ENCODE measurements around the gene TOM1.

Gene TOM1

DNA sequence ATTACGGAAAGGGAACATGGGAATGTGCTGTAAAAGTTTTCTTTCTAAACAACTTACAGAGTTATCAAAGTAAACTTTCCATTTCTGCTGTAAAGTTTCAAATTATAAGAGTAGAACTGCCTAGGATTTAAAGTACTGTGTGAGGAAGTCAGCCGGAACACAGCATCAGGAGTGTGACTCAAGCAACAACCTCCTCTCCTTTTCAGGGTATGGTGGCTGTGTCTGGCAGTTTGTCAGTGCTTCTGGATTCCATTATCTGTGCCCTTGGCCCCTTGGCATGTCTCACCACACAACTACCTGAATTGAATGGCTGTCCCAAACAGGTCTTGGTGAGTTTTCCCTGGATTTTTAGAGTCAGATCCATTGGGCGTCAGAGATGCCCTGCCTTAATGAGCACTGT, 6.9 kb upstream of the TOM1 start:
- Mint-ChIP-seq H3K27me3 (no peaks in the 10 kb centered on the region), H3K36me3 (peaks cover 26 to 45% of the 10 kb centered on the region in 2 donors), H3K9me3 (no peaks in the 10 kb centered on the region), H3K4me1 (peaks cover 0 to under 1% of the 10 kb centered on the region in 2 donors), H3K27ac (peak overlapping the region; percentile 31), H3K4me3 (no peak overlapping the region)
- ATAC-seq (replicated peaks) (no peak), DNase-seq (no peak)

DNA sequence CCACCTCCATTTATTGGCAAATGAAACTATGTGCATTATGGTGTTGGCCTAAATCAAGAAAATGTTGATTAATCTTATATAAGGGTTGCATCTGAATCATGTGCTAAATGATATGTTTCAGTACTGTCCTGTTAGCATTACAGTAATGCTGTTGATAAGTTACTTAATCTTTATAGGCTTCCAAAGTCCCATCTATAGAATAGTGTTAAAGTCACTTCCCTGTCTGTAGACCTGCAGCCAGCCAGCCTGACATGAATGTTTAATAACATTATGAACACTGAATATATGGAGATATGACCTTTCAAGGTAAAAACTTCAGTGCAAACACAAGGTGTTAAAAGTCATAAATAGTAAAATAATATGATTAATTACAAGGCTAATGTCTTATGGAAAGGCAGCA, 3.6 kb upstream of the TOM1 start:
- H3K27me3 Mint-ChIP-seq: no peaks in the 10 kb centered on the region
- H3K27ac Mint-ChIP-seq: no peak overlapping the region
- H3K4me3 Mint-ChIP-seq: no peak overlapping the region
- H3K4me1 Mint-ChIP-seq: peaks cover 4 to 23% of the 10 kb centered on the region in 2 donors
- DNase-seq (no peak), ATAC-seq (replicated peaks) (no peak)
- no peaks in the 10 kb centered on the region for H3K9me3 Mint-ChIP-seq
- H3K36me3 Mint-ChIP-seq: peaks cover 21 to 31% of the 10 kb centered on the region in 2 donors

DNA sequence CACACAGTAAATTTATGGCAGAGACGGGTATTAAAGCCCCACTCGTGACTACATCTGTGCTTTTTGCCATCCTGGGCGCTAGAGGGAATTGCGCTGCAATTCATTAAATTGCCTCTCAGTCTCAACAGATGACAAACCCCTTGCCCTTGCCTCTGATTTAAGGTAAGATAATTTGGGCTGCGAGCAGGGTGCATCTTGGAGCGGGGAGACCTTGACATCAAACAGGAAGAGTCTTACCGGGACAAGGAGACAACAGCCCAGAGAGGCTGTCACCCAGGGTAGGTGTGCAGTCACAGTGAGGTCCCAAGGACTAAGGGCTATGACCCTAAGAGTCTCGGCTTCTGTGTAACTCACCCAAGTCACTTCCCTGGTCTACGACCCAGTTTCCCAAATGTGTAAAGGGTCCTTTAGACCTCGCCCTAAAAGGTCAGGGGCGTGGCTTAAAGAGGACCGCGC, 449 bp upstream of the TOM1 start:
- Mint-ChIP-seq H3K36me3 (peaks cover 23 to 26% of the 10 kb centered on the region in 2 donors), H3K27ac (peak overlapping the region; percentile 99), H3K4me1 (peaks cover 15 to 37% of the 10 kb centered on the region in 2 donors), H3K27me3 (no peaks in the 10 kb centered on the region), H3K4me3 (peak overlapping the region; percentile 97 to 99), H3K9me3 (no peaks in the 10 kb centered on the region)
- ATAC-seq (replicated peaks) (peak; percentile 26 to 28), DNase-seq (no peak)

DNA sequence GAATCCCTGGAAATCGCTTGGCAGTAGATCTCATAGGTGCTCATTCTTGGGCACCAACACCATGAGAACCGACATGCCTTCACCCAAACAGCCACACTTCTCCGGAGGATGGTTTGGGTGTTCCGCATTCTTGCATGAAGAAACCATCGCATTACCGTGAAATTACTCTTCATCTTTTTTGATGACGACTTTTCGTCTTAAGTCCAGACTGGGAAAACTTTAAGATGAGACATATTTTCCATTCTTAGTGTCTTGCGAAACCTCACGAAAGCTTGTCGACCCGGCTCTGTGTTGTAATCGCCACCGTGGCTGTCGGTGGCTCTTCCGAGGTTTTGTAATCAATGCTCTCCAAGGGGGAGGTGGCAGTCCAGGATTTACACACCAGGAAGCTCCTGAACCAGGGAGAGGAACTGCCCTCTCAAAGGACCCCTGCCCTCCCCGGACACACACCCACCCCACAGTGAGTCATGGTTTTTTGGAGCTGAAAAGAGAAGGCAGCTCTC, 1.7 kb downstream of the TOM1 start:
- peak overlapping the region; percentile 99 for H3K27ac Mint-ChIP-seq
- H3K36me3 Mint-ChIP-seq: peaks cover 35 to 36% of the 10 kb centered on the region in 2 donors
- H3K4me3 Mint-ChIP-seq: peak overlapping the region; percentile 97 to 99
- ATAC-seq (replicated peaks): no peak
- peaks cover 27 to 57% of the 10 kb centered on the region in 2 donors for H3K4me1 Mint-ChIP-seq
- H3K9me3 Mint-ChIP-seq: no peaks in the 10 kb centered on the region
- DNase-seq: no peak
- H3K27me3 Mint-ChIP-seq: no peaks in the 10 kb centered on the region

DNA sequence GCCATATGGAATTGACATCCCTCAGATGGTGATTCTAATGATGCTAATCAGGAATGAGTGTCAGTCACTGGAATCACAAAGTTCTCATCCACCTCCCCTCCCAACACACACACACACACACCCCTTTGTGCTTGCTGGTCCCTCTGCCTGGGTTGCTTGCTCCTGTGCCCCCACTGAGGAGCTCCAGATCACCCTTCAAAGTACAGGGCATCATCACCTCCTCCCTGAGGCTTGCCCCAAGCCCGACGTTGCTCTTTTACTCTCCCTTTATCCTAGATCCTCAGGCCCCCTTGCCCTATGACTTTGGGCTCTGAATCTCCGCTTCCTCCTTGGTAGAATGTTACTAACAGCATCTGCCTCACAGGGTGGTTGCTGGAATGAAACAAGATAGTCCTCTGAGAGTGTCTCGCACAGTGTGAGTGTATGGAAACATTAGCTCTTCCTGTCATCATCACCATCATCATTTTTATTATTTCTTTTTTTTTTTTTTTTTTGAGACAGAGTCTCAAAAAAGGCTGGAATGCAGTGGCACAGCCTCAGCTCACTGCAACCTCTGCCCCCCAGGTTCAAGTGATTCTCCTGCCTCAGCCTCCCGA, 3.4 kb downstream of the TOM1 start:
- peak overlapping the region in 1 of 2 donors; percentile 29 for H3K4me3 Mint-ChIP-seq
- H3K36me3 Mint-ChIP-seq: peaks cover 40 to 46% of the 10 kb centered on the region in 2 donors
- H3K9me3 Mint-ChIP-seq: no peaks in the 10 kb centered on the region
- DNase-seq: no peak
- ATAC-seq (replicated peaks): no peak
- peak overlapping the region; percentile 51 for H3K27ac Mint-ChIP-seq
- H3K4me1 Mint-ChIP-seq: peaks cover 38 to 70% of the 10 kb centered on the region in 2 donors
- H3K27me3 Mint-ChIP-seq: no peaks in the 10 kb centered on the region

DNA sequence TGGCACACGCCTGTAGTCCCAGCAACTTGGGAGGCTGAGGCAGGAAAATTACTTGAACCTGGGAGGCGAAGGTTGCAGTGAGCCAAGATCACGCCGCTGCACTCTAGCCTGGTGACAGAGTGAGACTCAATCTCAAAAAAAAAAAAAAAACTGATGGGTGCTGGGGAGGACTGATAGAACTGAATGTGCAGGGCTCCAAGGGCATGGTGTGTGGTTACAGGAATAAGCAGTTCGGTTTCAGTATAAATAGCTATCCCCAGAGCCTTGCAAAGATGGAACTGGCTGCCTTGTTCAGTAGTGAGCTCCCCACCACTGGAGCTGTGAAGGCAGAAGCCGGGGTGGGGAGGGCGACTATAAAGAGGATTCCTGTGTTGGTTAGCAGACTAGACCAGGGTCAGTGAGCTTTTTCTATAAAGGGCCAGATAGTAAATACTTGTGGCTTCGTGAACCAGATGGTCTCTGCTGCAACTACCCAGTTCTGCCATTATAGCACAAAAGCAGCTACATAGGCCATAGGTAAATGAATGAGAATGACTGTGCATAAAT, 5.9 kb downstream of the TOM1 start:
- peaks cover 58 to 81% of the 10 kb centered on the region in 2 donors for H3K4me1 Mint-ChIP-seq
- no peak overlapping the region for H3K4me3 Mint-ChIP-seq
- peak overlapping the region; percentile 14 for H3K27ac Mint-ChIP-seq
- DNase-seq (no peak), ATAC-seq (replicated peaks) (no peak)
- no peaks in the 10 kb centered on the region for H3K27me3 Mint-ChIP-seq
- H3K36me3 Mint-ChIP-seq: peaks cover 43 to 62% of the 10 kb centered on the region in 2 donors
- H3K9me3 Mint-ChIP-seq: no peaks in the 10 kb centered on the region

DNA sequence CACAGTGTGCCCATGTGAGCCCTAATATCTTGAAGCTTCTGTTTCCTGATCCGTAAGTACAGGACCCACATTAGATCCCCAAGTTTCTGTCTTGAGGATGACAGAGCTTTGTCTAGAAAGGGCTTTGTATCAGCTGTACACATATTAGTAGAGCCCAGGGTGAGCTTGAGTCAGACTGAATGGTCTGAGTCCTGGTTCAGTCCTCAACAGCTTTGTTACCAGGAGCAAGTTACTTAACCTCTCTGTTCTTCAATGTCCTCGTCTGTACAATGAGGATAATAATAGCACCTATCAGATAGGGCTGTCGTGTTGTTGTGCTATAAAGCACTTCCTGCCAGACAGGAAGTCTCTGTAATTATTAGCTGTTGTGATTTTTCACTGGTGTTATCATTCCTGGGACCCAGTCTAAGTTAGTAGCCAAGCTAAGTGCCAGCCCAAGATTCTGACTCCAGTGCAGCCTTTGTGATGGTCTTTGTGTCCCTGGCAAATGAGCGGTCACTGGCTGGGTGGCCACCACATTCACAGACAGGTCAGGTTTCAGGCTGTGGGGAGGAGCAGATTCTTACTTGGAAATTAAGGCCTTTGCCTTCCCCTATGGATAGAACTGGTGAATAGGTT, 6.8 kb downstream of the TOM1 start:
- ATAC-seq (replicated peaks): no peak
- no peaks in the 10 kb centered on the region for H3K9me3 Mint-ChIP-seq
- H3K4me1 Mint-ChIP-seq: peaks cover 63 to 81% of the 10 kb centered on the region in 2 donors
- no peak overlapping the region for H3K4me3 Mint-ChIP-seq
- H3K27ac Mint-ChIP-seq: peak overlapping the region; percentile 44
- peaks cover 50 to 66% of the 10 kb centered on the region in 2 donors for H3K36me3 Mint-ChIP-seq
- no peaks in the 10 kb centered on the region for H3K27me3 Mint-ChIP-seq
- DNase-seq: no peak

DNA sequence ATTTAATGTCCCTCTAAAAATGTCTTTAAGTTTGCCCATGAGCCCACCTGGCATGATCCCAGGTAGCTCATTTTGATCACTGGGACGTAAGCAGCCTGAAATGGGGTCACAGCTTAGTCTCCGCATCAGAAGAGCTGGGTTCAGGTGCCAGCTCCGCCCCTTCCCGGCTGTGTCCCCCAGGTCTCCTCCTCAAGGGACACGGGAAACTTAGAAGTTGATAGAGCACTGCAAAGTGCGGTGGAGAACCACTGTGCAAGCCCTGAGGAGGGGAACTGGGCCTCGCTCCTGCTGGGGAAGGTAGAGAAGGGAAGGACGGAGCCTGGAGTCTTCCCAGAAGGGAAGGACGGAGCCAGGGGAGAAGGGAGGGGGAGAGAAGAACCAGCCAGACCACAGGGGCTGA, 7.7 kb downstream of the TOM1 start:
- ATAC-seq (replicated peaks) (no peak), DNase-seq (no peak)
- Mint-ChIP-seq H3K27me3 (no peaks in the 10 kb centered on the region), H3K9me3 (no peaks in the 10 kb centered on the region), H3K4me3 (peak overlapping the region; percentile 2 to 60), H3K27ac (peak overlapping the region; percentile 90), H3K36me3 (peaks cover 55 to 68% of the 10 kb centered on the region in 2 donors), H3K4me1 (peaks cover 68 to 86% of the 10 kb centered on the region in 2 donors)

DNA sequence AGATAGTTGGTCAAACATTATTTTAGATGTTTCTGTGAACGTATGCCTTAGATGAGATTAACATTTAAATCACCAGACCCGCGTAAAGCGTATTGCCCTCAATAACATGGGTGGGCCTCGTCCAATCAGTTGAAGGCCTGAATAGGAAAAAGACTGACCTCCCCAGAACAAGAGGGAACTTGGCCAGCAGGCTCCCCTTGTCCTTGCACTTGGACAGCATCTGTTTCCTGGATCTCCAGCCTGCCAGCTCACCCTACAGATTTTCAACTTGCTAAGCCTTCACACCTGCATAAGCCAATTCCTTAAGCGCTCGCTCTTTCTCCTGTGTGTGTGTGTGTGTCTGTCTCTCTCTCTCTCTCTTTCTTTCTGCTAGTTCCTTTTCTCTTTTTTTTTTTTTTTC, 8.2 kb downstream of the TOM1 start:
- peak overlapping the region; percentile 37 to 53 for H3K4me3 Mint-ChIP-seq
- peak overlapping the region; percentile 96 for H3K27ac Mint-ChIP-seq
- peaks cover 0 to 2% of the 10 kb centered on the region in 2 donors for H3K9me3 Mint-ChIP-seq
- H3K27me3 Mint-ChIP-seq: no peaks in the 10 kb centered on the region
- DNase-seq (no peak), ATAC-seq (replicated peaks) (no peak)
- peaks cover 58 to 71% of the 10 kb centered on the region in 2 donors for H3K36me3 Mint-ChIP-seq
- peaks cover 72 to 89% of the 10 kb centered on the region in 2 donors for H3K4me1 Mint-ChIP-seq

DNA sequence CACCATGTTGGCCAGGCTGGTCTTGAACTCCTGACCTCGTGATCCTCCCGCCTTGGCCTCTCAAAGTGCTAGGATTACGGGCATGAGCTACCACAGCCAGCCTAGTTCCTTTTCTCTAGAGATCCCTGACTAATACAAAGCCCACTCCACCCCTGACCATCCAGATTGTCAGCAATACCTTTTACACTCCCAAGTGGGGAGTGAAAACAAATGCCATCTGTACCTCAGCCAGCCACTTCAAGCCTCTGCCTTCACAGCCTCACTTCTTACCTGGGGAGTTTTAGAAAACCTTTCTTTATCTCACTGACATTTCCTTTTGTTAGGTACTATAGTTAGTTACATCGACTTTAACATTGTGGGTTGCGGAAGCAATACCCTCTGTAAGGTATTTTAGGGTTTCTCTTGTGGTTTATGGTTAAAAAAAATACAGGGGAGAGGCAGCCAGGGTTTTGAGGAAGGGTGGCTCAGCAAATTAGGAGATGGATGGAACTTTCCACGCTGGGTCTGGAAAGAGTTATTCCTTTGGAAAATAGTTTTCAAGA, 8.9 kb downstream of the TOM1 start:
- Mint-ChIP-seq H3K27me3 (no peaks in the 10 kb centered on the region), H3K4me3 (peak overlapping the region; percentile 37 to 71), H3K36me3 (peaks cover 54 to 67% of the 10 kb centered on the region in 2 donors), H3K4me1 (peaks cover 72 to 91% of the 10 kb centered on the region in 2 donors), H3K9me3 (peaks cover 0 to 2% of the 10 kb centered on the region in 2 donors), H3K27ac (peak overlapping the region; percentile 96)
- DNase-seq (peak; percentile 69), ATAC-seq (replicated peaks) (peak; percentile 59 to 61)

DNA sequence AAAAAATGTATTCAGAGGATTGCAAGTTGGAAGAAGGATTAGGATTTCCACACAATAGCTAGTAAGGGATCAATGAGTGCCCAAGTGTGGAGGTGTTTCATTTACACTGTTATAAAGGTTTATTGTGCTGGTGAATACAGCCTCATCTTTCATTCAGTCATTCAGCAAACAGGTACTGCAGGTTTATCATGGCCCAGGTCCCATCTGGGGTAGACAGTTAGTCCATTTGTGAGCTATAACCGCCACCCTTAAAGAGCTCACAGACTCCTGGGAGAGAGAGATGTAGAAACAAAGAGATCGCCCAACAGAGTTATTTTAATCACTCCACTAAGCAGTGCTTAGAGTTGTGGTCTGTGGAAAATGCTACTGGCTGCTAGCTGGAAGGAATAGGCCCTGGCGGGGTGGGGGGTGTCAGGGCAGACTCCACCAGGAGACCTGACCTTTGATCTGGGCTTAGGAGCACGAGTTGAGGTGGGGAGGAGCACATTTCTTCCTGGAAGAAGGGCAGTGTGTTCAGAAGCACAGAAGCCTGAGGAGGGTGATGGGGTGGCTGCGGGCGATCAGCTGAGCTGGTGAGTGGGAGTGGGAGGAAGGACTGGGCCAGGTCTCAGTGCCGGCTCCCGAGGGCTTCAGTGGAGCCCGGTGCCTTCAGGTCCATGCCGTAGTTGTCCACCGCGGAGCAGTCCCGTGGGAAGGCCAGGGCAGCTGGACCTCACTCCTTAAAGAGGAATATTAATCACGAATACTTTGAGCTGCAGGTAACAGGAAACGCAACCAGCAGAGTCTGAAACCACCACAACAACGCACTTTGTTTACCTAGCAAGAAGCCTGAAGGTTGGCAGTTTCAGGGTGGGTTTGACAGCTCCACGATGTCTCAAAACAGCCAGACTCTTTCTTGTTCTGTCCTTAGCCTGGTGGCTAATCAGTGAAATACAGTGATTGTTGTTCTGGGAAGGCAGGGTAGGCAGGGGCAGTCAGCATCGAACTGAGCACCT, 11.2 kb downstream of the TOM1 start:
- Mint-ChIP-seq H3K27me3 (no peaks in the 10 kb centered on the region), H3K4me1 (peaks cover 74 to 100% of the 10 kb centered on the region in 2 donors), H3K9me3 (peaks cover 0 to 2% of the 10 kb centered on the region in 2 donors), H3K27ac (peak overlapping the region; percentile 96), H3K4me3 (peak overlapping the region; percentile 55 to 68), H3K36me3 (peaks cover 50 to 64% of the 10 kb centered on the region in 2 donors)
- DNase-seq: no peak
- ATAC-seq (replicated peaks): no peak

DNA sequence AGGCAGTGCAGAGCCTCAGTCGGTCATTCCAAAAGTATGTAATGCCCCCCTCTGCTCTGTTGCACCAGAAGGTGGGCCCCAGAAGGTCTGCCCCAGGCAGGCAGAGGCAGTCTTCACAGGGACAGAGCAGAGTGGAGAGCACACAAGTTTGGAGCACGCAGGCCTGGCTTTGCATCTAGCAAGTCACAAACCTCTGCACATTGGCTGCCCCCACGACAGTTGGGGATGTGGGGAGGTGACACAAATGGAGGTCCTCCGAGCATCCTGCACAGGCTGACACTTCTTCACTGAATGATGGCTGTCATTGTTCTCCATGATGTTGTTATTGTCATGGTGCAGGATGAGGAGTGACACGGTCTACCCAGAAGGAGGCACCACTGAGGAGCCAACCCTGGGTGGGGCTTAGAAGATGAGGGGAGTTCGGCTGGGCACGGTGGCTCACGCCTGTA, 11.9 kb downstream of the TOM1 start:
- peak overlapping the region; percentile 96 for H3K27ac Mint-ChIP-seq
- peak overlapping the region in 1 of 2 donors; percentile 42 for H3K4me3 Mint-ChIP-seq
- ATAC-seq (replicated peaks) (no peak), DNase-seq (no peak)
- no peaks in the 10 kb centered on the region for H3K27me3 Mint-ChIP-seq
- H3K9me3 Mint-ChIP-seq: peaks cover 0 to 2% of the 10 kb centered on the region in 2 donors
- peaks cover 47 to 58% of the 10 kb centered on the region in 2 donors for H3K36me3 Mint-ChIP-seq
- peaks cover 71 to 96% of the 10 kb centered on the region in 2 donors for H3K4me1 Mint-ChIP-seq

DNA sequence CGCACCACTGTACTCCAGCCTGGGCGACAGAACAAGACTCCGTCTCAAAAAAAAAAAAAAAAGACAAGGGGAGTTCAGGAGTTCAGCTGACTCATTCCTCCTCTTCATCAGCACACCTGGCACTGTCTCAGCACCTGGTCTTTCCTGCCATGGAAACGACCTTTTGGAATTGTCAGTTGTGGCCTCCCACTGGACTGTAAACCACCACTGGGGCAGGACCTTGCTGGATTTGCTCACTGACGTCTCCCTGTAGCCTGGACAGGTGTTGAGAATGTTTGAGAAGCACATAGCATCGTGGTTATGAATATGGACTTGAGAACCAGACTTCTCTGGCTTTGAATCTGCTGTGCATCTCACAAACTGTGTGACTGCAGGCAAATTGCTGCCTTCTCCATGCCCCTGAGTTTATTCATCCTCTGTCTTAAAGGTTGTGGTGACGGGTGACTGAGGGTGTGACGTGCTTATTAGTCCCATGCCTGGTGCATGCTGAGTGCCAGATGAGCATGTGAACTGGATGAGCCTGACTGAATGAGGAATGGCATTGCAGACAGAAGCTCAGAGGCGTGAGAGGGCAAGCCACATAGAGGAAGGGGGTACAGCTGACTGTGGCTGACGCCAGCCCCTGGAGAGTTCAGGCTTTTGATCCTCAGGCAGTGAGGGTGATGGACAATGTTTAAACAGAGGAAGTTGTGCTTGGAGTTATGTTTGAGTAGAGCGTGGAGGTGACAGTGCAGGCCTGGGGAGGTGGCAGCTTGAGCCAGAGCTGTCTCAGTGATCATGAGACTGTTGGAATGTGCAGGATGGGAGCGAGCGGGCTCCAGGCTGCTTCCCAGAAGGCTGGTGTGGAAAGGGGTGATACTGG, 12.7 kb downstream of the TOM1 start:
- Mint-ChIP-seq H3K27ac (peak overlapping the region; percentile 96), H3K9me3 (peaks cover 0 to 2% of the 10 kb centered on the region in 2 donors), H3K36me3 (peaks cover 48 to 54% of the 10 kb centered on the region in 2 donors), H3K4me1 (peaks cover 64 to 88% of the 10 kb centered on the region in 2 donors), H3K27me3 (no peaks in the 10 kb centered on the region), H3K4me3 (peak overlapping the region; percentile 66 to 70)
- DNase-seq: peak; percentile 78
- peak; percentile 64 to 66 for ATAC-seq (replicated peaks)
